B cell (primary cell): ENCODE results near the gene TEX13B. TPM values are rescaled to one million over a fixed set of nuclear protein-coding genes. Genes with fewer than 3 reads are reported as not detected.
"Not testable (repeated sequence)": the region's sequence is repeated elsewhere in the genome, so short reads cannot be mapped to it uniquely, and the experiment has no call there.

Experiments used
- ATAC-seq: fragments of 200-7000 bp; cut with Tn5 transposase; one replicate; pipeline ENCODE4 v1.10.0; 2021; ENCODE audit warnings: low read depth, mild to moderate bottlenecking, moderate number of reproducible peaks, moderate library complexity
- CTCF ChIA-PET: fragments of 350-600 bp; sonication (Branson Sonifier 250); formaldehyde crosslinking; loops from one replicate; lab custom pipeline; 2021; ENCODE audit warnings: antibody characterized with exemption, inconsistent platforms; lab: Charles Lee
- POLR2A ChIA-PET: fragments of 350-600 bp; sonication (Branson Sonifier 250); formaldehyde crosslinking; loops from one replicate; lab custom pipeline; 2021; ENCODE audit warnings: antibody characterized with exemption; lab: Charles Lee
- DNase-seq: peaks from one replicate; pipeline ENCODE4 v3.0.0; 2013
- H2AFZ ChIP-seq: 2 replicates; pipeline ENCODE4 v1.6.1; 2012; ENCODE audit warnings: mild to moderate bottlenecking, low read depth, low read length; ENCODE audit not compliant: insufficient read depth, poor library complexity, severe bottlenecking
- H3K27ac ChIP-seq, 2 donors: 1 replicate in 1 of 2; 2 replicates in 1 of 2; pipeline ENCODE4 v1.5.1; 2012 to 2013; ENCODE audit warnings: low read length in 2 of 2, mild to moderate bottlenecking in 2 of 2, moderate library complexity in 1 of 2
- H3K27me3 ChIP-seq, 4 experiments: fragments of 200-600 bp in 1 of 4; sonication (generic) in 1 of 4; replicated peaks in 1 of 4; 1 replicate in 2 of 4; 2 replicates in 2 of 4; pipeline versions ENCODE4 v1.6.1 to v1.7.0; 2013 to 2016; ENCODE audit warnings: low read length in 3 of 4, mild to moderate bottlenecking in 2 of 4, mixed read lengths in 1 of 4, moderate library complexity in 1 of 4; ENCODE audit not compliant: insufficient read depth in 4 of 4, control insufficient read depth in 3 of 4; ENCODE audit errors: control extremely low read depth in 1 of 4
- H3K36me3 ChIP-seq, 2 experiments: replicated peaks in 1 of 2; 1 replicate in 1 of 2; 2 replicates in 1 of 2; pipeline versions ENCODE4 v1.6.1 to v1.7.1; 2013; ENCODE audit warnings: low read length in 1 of 2; ENCODE audit not compliant: insufficient read depth in 2 of 2, control insufficient read depth in 1 of 2; ENCODE audit errors: control extremely low read depth in 1 of 2, extremely low read depth in 1 of 2
- H3K4me1 ChIP-seq, 2 donors: fragments of 200-600 bp in 1 of 2; sonication (generic) in 1 of 2; 1 replicate in 1 of 2; 2 replicates in 1 of 2; pipeline versions ENCODE4 v1.5.1 to v1.6.1; 2013 to 2017; ENCODE audit warnings: low read length in 2 of 2; ENCODE audit not compliant: control insufficient read depth in 2 of 2, insufficient read depth in 2 of 2
- H3K4me2 ChIP-seq: replicated peaks from 2 replicates; pipeline ENCODE3; 2012; ENCODE audit warnings: mild to moderate bottlenecking, low read depth, low read length; ENCODE audit not compliant: poor library complexity, severe bottlenecking
- H3K4me3 ChIP-seq, 5 experiments: fragments of 200-600 bp in 1 of 5; sonication (generic) in 1 of 5; 1 replicate in 3 of 5; 2 replicates in 2 of 5; pipeline versions ENCODE4 v1.5.1 to v1.7.0; 2011 to 2016; ENCODE audit warnings: low read length in 4 of 5, mild to moderate bottlenecking in 4 of 5, low read depth in 2 of 5, control low read depth in 1 of 5, moderate library complexity in 1 of 5; ENCODE audit not compliant: insufficient read depth in 1 of 5; ENCODE audit errors: control extremely low read depth in 1 of 5, extremely low read depth in 1 of 5
- H3K79me2 ChIP-seq: fragments of 200-600 bp; sonication (generic); one replicate; pipeline ENCODE4 v1.6.0; 2016; ENCODE audit warnings: low read length; ENCODE audit not compliant: control insufficient read depth, insufficient read depth
- H3K9ac ChIP-seq: fragments of 200-600 bp; sonication (generic); 2 replicates; pipeline ENCODE4 v1.6.1; 2017; ENCODE audit warnings: mild to moderate bottlenecking, low read length, moderate library complexity
- H3K9me3 ChIP-seq, 3 donors: one replicate each; pipeline versions ENCODE4 v1.6.1 to v1.7.1; 2013; ENCODE audit warnings: low read length in 2 of 3; ENCODE audit not compliant: control insufficient read depth in 2 of 3, insufficient read depth in 1 of 3; ENCODE audit errors: control extremely low read depth in 1 of 3
- H4K20me1 ChIP-seq: 2 replicates; pipeline ENCODE4 v1.6.0; 2012; ENCODE audit warnings: mild to moderate bottlenecking, low read length; ENCODE audit not compliant: insufficient read depth, control insufficient read depth, poor library complexity, severe bottlenecking
- H3K27ac Mint-ChIP-seq: one replicate; pipeline ENCODE4 v1.8.0; 2021; ENCODE audit warnings: mixed read lengths
- H3K27me3 Mint-ChIP-seq: one replicate; pipeline ENCODE4 v1.8.0; 2021; ENCODE audit warnings: mixed read lengths
- H3K4me1 Mint-ChIP-seq: one replicate; pipeline ENCODE4 v1.8.0; 2021; ENCODE audit warnings: mixed read lengths
- H3K4me3 Mint-ChIP-seq: one replicate; pipeline ENCODE4 v1.8.0; 2021; ENCODE audit warnings: mixed read lengths
- H3K9me3 Mint-ChIP-seq: one replicate; pipeline ENCODE4 v1.8.0; 2022; ENCODE audit warnings: mixed read lengths; ENCODE audit not compliant: insufficient read depth
- EZH2 ChIP-seq: IDR thresholded peaks from 2 replicates; pipeline ENCODE4 v1.6.1; 2012; ENCODE audit warnings: borderline replicate concordance, low read depth, mild to moderate bottlenecking, moderate library complexity, low read length; ENCODE audit not compliant: insufficient read depth, poor library complexity, severe bottlenecking
- WGBS: methylation state at CpG from one replicate; pipeline ENCODE4 v1.1.5; 2013; ENCODE audit warnings: missing lambda C conversion rate; ENCODE audit not compliant: insufficient coverage; 5-methylcytosine and 5-hydroxymethylcytosine counted together
- intact Hi-C: fragments of 100-400 bp; cut with micrococcal nuclease; formaldehyde crosslinking; loops from one replicate; pipeline ENCODE4 v1.10.0; 2022
- polyA plus RNA-seq: library from polyadenylated mRNA; depleted of rRNA; stranded (reverse); fragments of >200 nt; gene quantifications from 2 replicates; pipeline ENCODE4 v1.2.3, GENCODE V29; 2012
- total RNA-seq, 2 donors: library from RNA; stranded (reverse); fragments of 120-200 nt in 1 of 2; gene quantifications; 1 replicate in 1 of 2; 2 replicates in 1 of 2; pipeline versions ENCODE4 v1.2.3 to v1.2.4, GENCODE V29; 2013 to 2022
- TF ChIP-seq, protein P1 (sequence below): fragments of 200-600 bp; IDR thresholded peaks from one replicate; pipeline ENCODE4 v1.8.0; 2022; ENCODE audit warnings: antibody characterized with exemption, mild to moderate bottlenecking

Gene TEX13B
- total and polyA plus RNA-seq, 2 donors (not counting 1 experiment from before 2014, with no cell fraction given) = not detected

DNA sequence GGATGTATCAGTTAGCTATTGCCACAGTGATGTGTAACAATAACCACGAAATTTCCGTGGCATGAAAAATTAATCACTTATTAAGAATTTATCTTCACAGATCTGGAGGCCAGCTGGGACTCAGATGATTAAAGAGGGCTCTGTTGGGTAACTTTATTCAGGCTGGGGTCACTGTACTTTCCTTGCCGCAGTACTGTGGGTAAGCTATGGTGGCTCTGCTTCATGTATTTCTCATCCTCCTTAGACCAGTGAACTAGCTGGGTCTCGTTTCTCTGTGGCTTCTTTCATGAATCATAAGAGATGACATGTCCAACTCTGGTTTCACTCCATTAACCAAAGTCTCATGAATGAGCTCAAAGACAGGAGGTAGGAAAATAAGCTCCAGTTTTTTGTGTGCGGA lies 13.5 kb downstream of the TEX13B start:
- H3K4me3 Mint-ChIP-seq = no peak overlapping the region

DNA sequence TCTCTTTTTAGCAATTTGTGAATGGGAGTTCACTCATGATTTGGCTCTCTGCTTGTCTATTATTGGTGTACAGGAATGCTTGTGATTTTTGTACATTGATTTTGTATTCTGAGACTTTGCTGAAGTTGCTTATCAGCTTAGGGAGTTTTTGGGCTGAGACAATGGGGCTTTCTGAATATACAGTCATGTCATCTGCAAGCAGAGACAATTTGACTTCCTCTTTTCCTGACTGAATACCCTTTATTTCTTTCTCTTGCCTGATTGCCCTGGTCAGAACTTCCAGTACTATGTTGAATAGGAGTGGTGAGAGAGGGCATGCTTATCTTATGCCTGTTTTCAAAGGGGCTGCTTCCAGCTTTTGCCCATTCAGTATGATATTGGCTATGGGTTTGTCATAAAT lies 26.8 kb downstream of the TEX13B start:
- H3K27me3 ChIP-seq, CTCF ChIA-PET, H4K20me1 ChIP-seq, H2AFZ ChIP-seq, DNase-seq, H3K4me1 ChIP-seq, H3K9me3 Mint-ChIP-seq, H3K79me2 ChIP-seq, H3K4me3 Mint-ChIP-seq, H3K9me3 ChIP-seq, POLR2A ChIA-PET, H3K4me1 Mint-ChIP-seq, H3K9ac ChIP-seq, intact Hi-C loops, H3K4me2 ChIP-seq, H3K27me3 Mint-ChIP-seq, ATAC-seq, H3K36me3 ChIP-seq, H3K27ac ChIP-seq, H3K27ac Mint-ChIP-seq, H3K4me3 ChIP-seq: not testable (repeated sequence)

More for the DNA sequence above, 13.5 kb downstream of the TEX13B start:
- CTCF ChIA-PET = no interaction called here
- POLR2A ChIA-PET = no interaction called here
- Histone ChIP-seq H3K27me3 (no peaks in the 10 kb centered on the region), H3K4me2 (no peak overlapping the region), H3K4me1 (no peaks in the 10 kb centered on the region), H3K9ac (no peak overlapping the region), H3K27ac (no peak overlapping the region), H3K9me3 (no peaks in the 10 kb centered on the region), H2AFZ (no peak overlapping the region), H3K36me3 (no peaks in the 10 kb centered on the region), H4K20me1 (no peaks in the 10 kb centered on the region), H3K79me2 (no peaks in the 10 kb centered on the region), H3K4me3 (no peak overlapping the region)
- ATAC-seq (no peak), DNase-seq (no peak)
- H3K9me3 Mint-ChIP-seq = peaks cover 3% of the 10 kb centered on the region
- no peaks in the 10 kb centered on the region for H3K4me1 Mint-ChIP-seq
- no CpG with 5 or more reads among the region's 5 CpGs for WGBS
- H3K27me3 Mint-ChIP-seq = peaks cover 8% of the 10 kb centered on the region
- intact Hi-C loops = no loop called here
- TF ChIP-seq, protein P1, sequence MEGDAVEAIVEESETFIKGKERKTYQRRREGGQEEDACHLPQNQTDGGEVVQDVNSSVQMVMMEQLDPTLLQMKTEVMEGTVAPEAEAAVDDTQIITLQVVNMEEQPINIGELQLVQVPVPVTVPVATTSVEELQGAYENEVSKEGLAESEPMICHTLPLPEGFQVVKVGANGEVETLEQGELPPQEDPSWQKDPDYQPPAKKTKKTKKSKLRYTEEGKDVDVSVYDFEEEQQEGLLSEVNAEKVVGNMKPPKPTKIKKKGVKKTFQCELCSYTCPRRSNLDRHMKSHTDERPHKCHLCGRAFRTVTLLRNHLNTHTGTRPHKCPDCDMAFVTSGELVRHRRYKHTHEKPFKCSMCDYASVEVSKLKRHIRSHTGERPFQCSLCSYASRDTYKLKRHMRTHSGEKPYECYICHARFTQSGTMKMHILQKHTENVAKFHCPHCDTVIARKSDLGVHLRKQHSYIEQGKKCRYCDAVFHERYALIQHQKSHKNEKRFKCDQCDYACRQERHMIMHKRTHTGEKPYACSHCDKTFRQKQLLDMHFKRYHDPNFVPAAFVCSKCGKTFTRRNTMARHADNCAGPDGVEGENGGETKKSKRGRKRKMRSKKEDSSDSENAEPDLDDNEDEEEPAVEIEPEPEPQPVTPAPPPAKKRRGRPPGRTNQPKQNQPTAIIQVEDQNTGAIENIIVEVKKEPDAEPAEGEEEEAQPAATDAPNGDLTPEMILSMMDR = no peak
- TF ChIP-seq EZH2 = no peak
- H3K27ac Mint-ChIP-seq = no peak overlapping the region
